K562 (cell line): ENCODE results near the gene PPP1R3E. TPM values are rescaled to one million over a fixed set of nuclear protein-coding genes. Genes with fewer than 3 reads are reported as not detected.
A peak's percentile ranks its signal among the peaks of the same experiment; 100 is the strongest.

Experiments used
- ATF7 ChIP-seq: fragments of 450-650 bp; IDR thresholded peaks from 2 replicates; pipeline ENCODE4 v1.7.1; 2014; ENCODE audit warnings: mild to moderate bottlenecking, moderate library complexity
- BCOR ChIP-seq: fragments of 450-650 bp; IDR thresholded peaks from 2 replicates; pipeline ENCODE4 v1.6.1; 2016
- CBFA2T2 ChIP-seq: fragments of 450-650 bp; conservative IDR thresholded peaks from 2 replicates; pipeline ENCODE4 v1.6.1; 2017; ENCODE audit warnings: mild to moderate bottlenecking
- DDX20 ChIP-seq: fragments of 450-650 bp; IDR thresholded peaks from 2 replicates; pipeline ENCODE4 v1.6.1; 2016; ENCODE audit warnings: missing genetic modification characterization, low read depth, mild to moderate bottlenecking, missing compliant biosample characterization, moderate library complexity
- DNMT1 ChIP-seq: fragments of 450-650 bp; IDR thresholded peaks from 2 replicates; pipeline ENCODE4 v1.6.1; 2016; ENCODE audit warnings: antibody characterized with exemption, mild to moderate bottlenecking
- EGR1 ChIP-seq: fragments of 450-650 bp; conservative IDR thresholded peaks from 2 replicates; pipeline ENCODE4 v1.6.1; 2017; ENCODE audit warnings: mild to moderate bottlenecking
- LEF1 ChIP-seq: fragments of 450-650 bp; IDR thresholded peaks from 2 replicates; pipeline ENCODE4 v1.6.1; 2016; ENCODE audit warnings: mild to moderate bottlenecking
- NFYB ChIP-seq: IDR thresholded peaks from 2 replicates; pipeline ENCODE4 v1.6.1; 2011; ENCODE audit warnings: mild to moderate bottlenecking, moderate library complexity; ENCODE audit not compliant: insufficient read length; ENCODE audit errors: extremely low read depth
- POLR2H ChIP-seq: IDR thresholded peaks from 2 replicates; pipeline ENCODE4 v1.6.1; 2016; ENCODE audit warnings: missing genetic modification characterization, low read depth, mild to moderate bottlenecking, control low read depth, missing compliant biosample characterization, moderate library complexity
- PRPF4 ChIP-seq: fragments of 200-400 bp; formaldehyde crosslinking; IDR thresholded peaks from one replicate; pipeline ENCODE4 v1.6.1; 2017; ENCODE audit warnings: low read length, low read depth, mild to moderate bottlenecking; ENCODE audit not compliant: insufficient read depth, poor library complexity, severe bottlenecking
- RAD21 ChIP-seq, 2 experiments: fragments of 250-450 bp in 1 of 2; fragments of 450-650 bp in 1 of 2; sonication (Bioruptor Pico) in 1 of 2; formaldehyde crosslinking in 1 of 2; IDR thresholded peaks in 1 of 2; conservative IDR thresholded peaks in 1 of 2; 2 replicates each; pipeline versions ENCODE4 v1.4.0 to v1.8.0; 2020 to 2022; ENCODE audit warnings: mild to moderate bottlenecking in 2 of 2, moderate library complexity in 1 of 2
- RBM39 ChIP-seq: fragments of 200-400 bp; formaldehyde crosslinking; optimal IDR thresholded peaks from 2 replicates; pipeline ENCODE3; 2018; ENCODE audit warnings: low read depth, low read length
- SETDB1 ChIP-seq: IDR thresholded peaks from one replicate; pipeline ENCODE4 v1.6.1; 2012; ENCODE audit warnings: low read length, control low read depth, inconsistent platforms
- SIN3B ChIP-seq: fragments of 450-650 bp; IDR thresholded peaks from 2 replicates; pipeline ENCODE4 v1.6.1; 2017; ENCODE audit warnings: low read depth, mild to moderate bottlenecking, moderate library complexity
- SIX5 ChIP-seq, 2 experiments: IDR thresholded peaks; 2 replicates each; pipeline ENCODE4 v1.6.1; 2011; ENCODE audit warnings: low read length in 2 of 2, borderline replicate concordance in 1 of 2, low read depth in 1 of 2, mild to moderate bottlenecking in 1 of 2, moderate library complexity in 1 of 2; ENCODE audit not compliant: insufficient read depth in 1 of 2
- SREBF2 ChIP-seq: sonication (generic); formaldehyde crosslinking; IDR thresholded peaks from 2 replicates; pipeline ENCODE4 v1.4.0; 2020; ENCODE audit warnings: mild to moderate bottlenecking, missing genetic modification reagents
- TOE1 ChIP-seq, 2 experiments: fragments of 450-650 bp in 1 of 2; sonication (generic) in 1 of 2; formaldehyde crosslinking in 1 of 2; IDR thresholded peaks; 2 replicates each; pipeline versions ENCODE4 v1.7.1 to v1.8.0; 2016 to 2022; ENCODE audit warnings: borderline replicate concordance in 2 of 2, mild to moderate bottlenecking in 2 of 2, antibody characterized with exemption in 1 of 2, inconsistent platforms in 1 of 2, low read depth in 1 of 2, missing genetic modification reagents in 1 of 2, moderate library complexity in 1 of 2
- ZEB2 ChIP-seq: fragments of 450-650 bp; IDR thresholded peaks from 2 replicates; pipeline ENCODE4 v1.6.1; 2016
- ZFP30 ChIP-seq: fragments of 250-450 bp; sonication (Bioruptor Pico); IDR thresholded peaks from 2 replicates; pipeline ENCODE4 v1.8.0; 2022; ENCODE audit warnings: moderate library complexity, mild to moderate bottlenecking, inconsistent platforms, borderline replicate concordance
- ZKSCAN3 ChIP-seq: fragments of 250-450 bp; sonication (Bioruptor Pico); IDR thresholded peaks from 2 replicates; pipeline ENCODE4 v1.4.0; 2020
- ZNF436 ChIP-seq: fragments of 250-450, 450-650 bp; sonication (Bioruptor Pico); formaldehyde crosslinking; IDR thresholded peaks from 2 replicates; pipeline ENCODE4 v1.7.0; 2020; ENCODE audit warnings: mild to moderate bottlenecking
- ZNF77 ChIP-seq: fragments of 250-450 bp; sonication (Bioruptor Pico); IDR thresholded peaks from 2 replicates; pipeline ENCODE4 v1.5.0; 2020
- ZSCAN29 ChIP-seq: fragments of 450-650 bp; IDR thresholded peaks from 2 replicates; pipeline ENCODE4 v1.6.1; 2017
- polyA plus RNA-seq, 8 experiments: library from polyadenylated mRNA; depleted of rRNA in 4 of 8; stranded (reverse) in 5 of 8; unstranded in 3 of 8; fragments of >200 nt; fragmentation: Nextera tagmentation in 2 of 8; fragmentation: Illumina TruSeq in 1 of 8; extraction: Ambion mirVana in 2 of 8; extraction: Trizol in 1 of 8; gene quantifications; 2 replicates each; pipeline versions ENCODE4 v1.2.1 to v1.2.3, GENCODE V29; 2011 to 2014; ENCODE audit warnings: inconsistent platforms in 1 of 8, missing spikeins in 1 of 8
- total RNA-seq, 7 experiments: library from RNA; depleted of rRNA in 6 of 7; stranded (reverse); fragments of >200 nt in 6 of 7; fragmentation: Illumina TruSeq in 2 of 7; extraction: Trizol in 2 of 7; gene quantifications; 2 replicates each; pipeline versions ENCODE4 v1.2.1 to v1.2.3, GENCODE V29; 2011 to 2021; ENCODE audit warnings: low replicate concordance in 1 of 7
- TF ChIP-seq, protein P1 (sequence below): fragments of 250-450 bp; sonication (Bioruptor Pico); IDR thresholded peaks from 2 replicates; pipeline ENCODE4 v1.8.0; 2021; ENCODE audit warnings: mild to moderate bottlenecking, moderate library complexity
- TF ChIP-seq, protein P2 (sequence below): fragments of 250-450 bp; sonication (Bioruptor Pico); IDR thresholded peaks from 2 replicates; pipeline ENCODE4 v1.8.0; 2021; ENCODE audit warnings: moderate library complexity, mild to moderate bottlenecking, inconsistent platforms
- TF ChIP-seq, protein P3 (sequence below): sonication (generic); formaldehyde crosslinking; IDR thresholded peaks from 2 replicates; pipeline ENCODE4 v1.5.0; 2020; ENCODE audit warnings: missing genetic modification reagents
- TF ChIP-seq, protein P4 (sequence below): IDR thresholded peaks from 2 replicates; pipeline ENCODE4 v1.6.1; 2016; ENCODE audit warnings: missing genetic modification characterization, missing compliant biosample characterization

Gene PPP1R3E
- total and polyA plus RNA-seq, 9 of the 15 experiments (the other 6 are each of a cell fraction or from before 2014, with no cell fraction given): 3.2 to 18.4 (median 7.6) TPM

DNA sequence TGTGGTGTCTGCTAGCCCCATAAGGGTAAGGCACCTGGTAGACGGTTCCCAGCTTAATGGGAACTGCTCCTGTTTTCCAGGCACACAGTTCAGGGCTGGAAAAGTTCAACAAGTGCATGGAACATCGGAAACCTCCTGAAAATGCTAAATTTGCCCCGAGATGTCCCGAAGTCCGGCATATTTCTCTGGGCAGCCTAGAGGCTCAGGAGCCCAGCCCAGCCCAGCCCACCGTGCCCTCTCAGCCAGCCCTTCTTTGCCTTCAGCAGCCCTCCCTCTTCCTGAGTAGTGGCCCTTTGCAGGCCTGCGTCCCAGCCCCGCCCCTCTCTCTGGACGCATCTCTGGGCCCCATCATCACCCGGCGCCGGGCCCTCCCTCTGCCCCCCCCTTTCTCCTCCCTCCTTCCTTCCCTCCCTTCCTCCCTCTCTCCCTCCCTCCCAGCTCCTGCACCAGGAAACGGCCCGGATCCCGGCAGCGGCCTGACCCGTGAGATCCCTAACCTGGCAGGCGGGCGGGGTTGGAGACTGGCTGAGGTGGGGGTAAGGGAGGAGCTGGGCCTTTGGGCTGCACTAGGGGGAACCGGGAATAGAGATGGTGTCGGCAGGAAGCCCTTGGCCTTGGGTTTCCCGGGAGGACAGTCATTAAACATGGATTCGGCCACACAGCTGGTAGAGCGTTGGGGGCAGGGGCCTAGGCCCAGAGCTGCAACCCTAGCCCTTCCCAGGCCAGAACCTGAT is 3.9 kb upstream of the PPP1R3E start, which contains the start of gene BCL2L2 (continued):
- TF ChIP-seq, protein P1, sequence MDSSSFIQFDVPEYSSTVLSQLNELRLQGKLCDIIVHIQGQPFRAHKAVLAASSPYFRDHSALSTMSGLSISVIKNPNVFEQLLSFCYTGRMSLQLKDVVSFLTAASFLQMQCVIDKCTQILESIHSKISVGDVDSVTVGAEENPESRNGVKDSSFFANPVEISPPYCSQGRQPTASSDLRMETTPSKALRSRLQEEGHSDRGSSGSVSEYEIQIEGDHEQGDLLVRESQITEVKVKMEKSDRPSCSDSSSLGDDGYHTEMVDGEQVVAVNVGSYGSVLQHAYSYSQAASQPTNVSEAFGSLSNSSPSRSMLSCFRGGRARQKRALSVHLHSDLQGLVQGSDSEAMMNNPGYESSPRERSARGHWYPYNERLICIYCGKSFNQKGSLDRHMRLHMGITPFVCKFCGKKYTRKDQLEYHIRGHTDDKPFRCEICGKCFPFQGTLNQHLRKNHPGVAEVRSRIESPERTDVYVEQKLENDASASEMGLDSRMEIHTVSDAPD: no peak
- no peak for TF ChIP-seq ZKSCAN3 (CRISPR knock-in tag)
- TF ChIP-seq SIN3B: no peak
- TF ChIP-seq RAD21 (CRISPR knock-in tag; conservative IDR thresholded peaks at IDR 0.05 in 1 of 2, IDR thresholded peaks at IDR 0.05 in 1 of 2): no peak
- no peak for TF ChIP-seq RBM39
- TF ChIP-seq ZFP30 (CRISPR knock-in tag): no peak
- TF ChIP-seq POLR2H (tag): no peak
- no peak for TF ChIP-seq BCOR
- peak; percentile 65; the same call in 1 of the 2 replicates for TF ChIP-seq TOE1 (IDR thresholded peaks at IDR 0.05; ENCODE audit: borderline replicate concordance)
- TF ChIP-seq TOE1 (CRISPR knock-in tag; IDR thresholded peaks at IDR 0.05; ENCODE audit: borderline replicate concordance, low read depth): no peak
- TF ChIP-seq ATF7: peak; percentile 24; the same call in 1 of the 2 replicates
- TF ChIP-seq, protein P2, sequence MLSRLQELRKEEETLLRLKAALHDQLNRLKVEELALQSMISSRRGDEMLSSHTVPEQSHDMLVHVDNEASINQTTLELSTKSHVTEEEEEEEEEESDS (CRISPR knock-in tag): no peak
- TF ChIP-seq SETDB1: no peak
- TF ChIP-seq NFYB: no peak
- peak; percentile 28; the same call in 1 of the 2 replicates for TF ChIP-seq LEF1
- no peak for TF ChIP-seq ZNF436
- no peak for TF ChIP-seq PRPF4
- TF ChIP-seq SIX5 (IDR thresholded peaks at IDR 0.05; ENCODE audit: borderline replicate concordance in 1 of 2, insufficient read depth in 1 of 2, low read depth in 1 of 2, low read length in 2 of 2): peak in 1 of 2 experiments; percentile 2; a peak in 1 of 4 replicates
- TF ChIP-seq, protein P3, sequence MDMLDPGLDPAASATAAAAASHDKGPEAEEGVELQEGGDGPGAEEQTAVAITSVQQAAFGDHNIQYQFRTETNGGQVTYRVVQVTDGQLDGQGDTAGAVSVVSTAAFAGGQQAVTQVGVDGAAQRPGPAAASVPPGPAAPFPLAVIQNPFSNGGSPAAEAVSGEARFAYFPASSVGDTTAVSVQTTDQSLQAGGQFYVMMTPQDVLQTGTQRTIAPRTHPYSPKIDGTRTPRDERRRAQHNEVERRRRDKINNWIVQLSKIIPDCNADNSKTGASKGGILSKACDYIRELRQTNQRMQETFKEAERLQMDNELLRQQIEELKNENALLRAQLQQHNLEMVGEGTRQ (CRISPR knock-in tag): no peak
- TF ChIP-seq ZNF77: no peak
- no peak for TF ChIP-seq DDX20 (tag)
- TF ChIP-seq SREBF2 (CRISPR knock-in tag): 0 out of 2 replicates have a peak, but pooled peaks have one; percentile 42
- TF ChIP-seq ZSCAN29: no peak
- no peak for TF ChIP-seq CBFA2T2
- TF ChIP-seq EGR1: no peak
- no peak for TF ChIP-seq DNMT1
- TF ChIP-seq, protein P4, sequence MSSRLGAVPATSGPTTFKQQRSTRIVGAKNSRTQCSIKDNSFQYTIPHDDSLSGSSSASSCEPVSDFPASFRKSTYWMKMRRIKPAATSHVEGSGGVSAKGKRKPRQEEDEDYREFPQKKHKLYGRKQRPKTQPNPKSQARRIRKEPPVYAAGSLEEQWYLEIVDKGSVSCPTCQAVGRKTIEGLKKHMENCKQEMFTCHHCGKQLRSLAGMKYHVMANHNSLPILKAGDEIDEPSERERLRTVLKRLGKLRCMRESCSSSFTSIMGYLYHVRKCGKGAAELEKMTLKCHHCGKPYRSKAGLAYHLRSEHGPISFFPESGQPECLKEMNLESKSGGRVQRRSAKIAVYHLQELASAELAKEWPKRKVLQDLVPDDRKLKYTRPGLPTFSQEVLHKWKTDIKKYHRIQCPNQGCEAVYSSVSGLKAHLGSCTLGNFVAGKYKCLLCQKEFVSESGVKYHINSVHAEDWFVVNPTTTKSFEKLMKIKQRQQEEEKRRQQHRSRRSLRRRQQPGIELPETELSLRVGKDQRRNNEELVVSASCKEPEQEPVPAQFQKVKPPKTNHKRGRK (tag): no peak
- TF ChIP-seq ZEB2: no peak
